Mucosa of descending colon (tissue), 3 donors: ENCODE results near the gene FILIP1. TPM values are rescaled to one million over a fixed set of nuclear protein-coding genes. Genes with fewer than 3 reads are reported as not detected.

Experiments used
- ATAC-seq: fragments of 200-7000 bp; cut with Tn5 transposase; one replicate; pipeline ENCODE4 v1.9.1; 2020; ENCODE audit warnings: mild to moderate bottlenecking, moderate library complexity
- DNase-seq, 3 donors: peaks; one replicate each; pipeline ENCODE4 v3.0.0-alpha.2; 2020
- H3K36me3 ChIP-seq: fragments of 200-600 bp; one replicate; pipeline ENCODE4 v1.8.0; 2021; ENCODE audit warnings: low read depth, mild to moderate bottlenecking
- H3K4me1 ChIP-seq: fragments of 200-600 bp; one replicate; pipeline ENCODE4 v1.8.0; 2021; ENCODE audit warnings: low read depth, mild to moderate bottlenecking
- H3K4me3 ChIP-seq: fragments of 200-600 bp; one replicate; pipeline ENCODE4 v1.8.0; 2021; ENCODE audit warnings: mild to moderate bottlenecking
- H3K9me3 ChIP-seq: fragments of 200-600 bp; one replicate; pipeline ENCODE4 v1.8.0; 2021; ENCODE audit warnings: mild to moderate bottlenecking
- intact Hi-C, 2 donors: fragments of 100-400 bp; cut with DNase I in 1 of 2; cut with micrococcal nuclease in 1 of 2; formaldehyde crosslinking; loops; one replicate each; pipeline versions ENCODE4 v1.11.0 to v1.11.1; 2022; cut with DNase I, micrococcal nuclease
- total RNA-seq, 3 donors: library from RNA; stranded (reverse); fragmentation: NEBNext Ultra II Directional in 2 of 3; extraction: Animal tissue kit (Norgen Biotek cat#: 25700) in 2 of 3; gene quantifications; one replicate each; pipeline versions ENCODE4 v1.2.1 to v1.2.4, GENCODE V29; 2021 to 2023
- TF ChIP-seq, protein P1 (sequence below): fragments of 200-600 bp; IDR thresholded peaks from one replicate; pipeline ENCODE4 v1.8.0; 2022; ENCODE audit warnings: antibody characterized with exemption, mild to moderate bottlenecking
- donor health status: DM: no; HTN: no; CAD: no; lungs with moderate emphysema.
- donor health status: DM: no; HTN: no; CAD: no.
- donor health status: DM: no; HTN: yes; CAD: no.

Gene FILIP1
- total RNA-seq, 3 donors from 2014 or later: 1.0 to 49.8 (median 3.6) TPM

DNA sequence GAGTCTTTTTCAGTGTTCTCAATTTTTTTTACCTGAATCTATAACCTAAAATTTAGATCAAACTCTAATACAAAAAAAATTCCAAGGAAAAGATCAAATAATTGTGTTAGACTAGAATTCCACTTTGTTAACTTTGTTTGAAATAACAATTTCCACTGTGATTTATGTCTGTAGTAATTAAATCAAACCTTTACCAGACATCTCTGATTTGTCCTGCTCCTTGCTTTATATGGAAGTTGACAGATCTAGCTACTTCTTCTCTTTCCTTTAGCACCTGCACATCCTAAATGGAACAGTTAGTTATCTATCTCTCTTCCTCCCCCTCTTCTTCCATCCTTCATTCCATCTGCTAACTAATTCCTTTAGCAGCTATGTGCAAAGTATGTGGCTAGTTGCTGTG lies 109.5 kb downstream of the FILIP1 start:
- no peaks in the 10 kb centered on the region for H3K4me1 ChIP-seq
- intact Hi-C loops: no loop called here
- H3K36me3 ChIP-seq: no peaks in the 10 kb centered on the region
- no peak for ATAC-seq
- H3K9me3 ChIP-seq: no peaks in the 10 kb centered on the region
- no peak overlapping the region for H3K4me3 ChIP-seq
- TF ChIP-seq, protein P1, sequence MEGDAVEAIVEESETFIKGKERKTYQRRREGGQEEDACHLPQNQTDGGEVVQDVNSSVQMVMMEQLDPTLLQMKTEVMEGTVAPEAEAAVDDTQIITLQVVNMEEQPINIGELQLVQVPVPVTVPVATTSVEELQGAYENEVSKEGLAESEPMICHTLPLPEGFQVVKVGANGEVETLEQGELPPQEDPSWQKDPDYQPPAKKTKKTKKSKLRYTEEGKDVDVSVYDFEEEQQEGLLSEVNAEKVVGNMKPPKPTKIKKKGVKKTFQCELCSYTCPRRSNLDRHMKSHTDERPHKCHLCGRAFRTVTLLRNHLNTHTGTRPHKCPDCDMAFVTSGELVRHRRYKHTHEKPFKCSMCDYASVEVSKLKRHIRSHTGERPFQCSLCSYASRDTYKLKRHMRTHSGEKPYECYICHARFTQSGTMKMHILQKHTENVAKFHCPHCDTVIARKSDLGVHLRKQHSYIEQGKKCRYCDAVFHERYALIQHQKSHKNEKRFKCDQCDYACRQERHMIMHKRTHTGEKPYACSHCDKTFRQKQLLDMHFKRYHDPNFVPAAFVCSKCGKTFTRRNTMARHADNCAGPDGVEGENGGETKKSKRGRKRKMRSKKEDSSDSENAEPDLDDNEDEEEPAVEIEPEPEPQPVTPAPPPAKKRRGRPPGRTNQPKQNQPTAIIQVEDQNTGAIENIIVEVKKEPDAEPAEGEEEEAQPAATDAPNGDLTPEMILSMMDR: no peak
- no peak for DNase-seq

DNA sequence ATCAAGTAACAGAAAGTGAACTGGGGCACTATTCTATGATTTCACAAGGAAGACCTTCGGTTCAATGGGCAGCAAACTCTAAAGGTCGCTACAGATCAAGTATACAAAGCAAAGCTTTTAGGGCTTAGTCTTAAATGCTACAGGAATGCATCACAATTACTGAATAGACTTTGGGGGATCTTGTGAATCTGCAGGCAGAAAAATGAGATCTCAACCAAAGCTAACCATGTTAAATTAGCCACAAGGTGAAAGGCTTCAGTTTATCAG lies 111.0 kb downstream of the FILIP1 start:
- no peaks in the 10 kb centered on the region for H3K36me3 ChIP-seq
- TF ChIP-seq, protein P1: no peak
- ATAC-seq (no peak), DNase-seq (no peak)
- H3K9me3 ChIP-seq: no peaks in the 10 kb centered on the region
- no peaks in the 10 kb centered on the region for H3K4me1 ChIP-seq
- intact Hi-C loops: no loop called here
- no peak overlapping the region for H3K4me3 ChIP-seq

DNA sequence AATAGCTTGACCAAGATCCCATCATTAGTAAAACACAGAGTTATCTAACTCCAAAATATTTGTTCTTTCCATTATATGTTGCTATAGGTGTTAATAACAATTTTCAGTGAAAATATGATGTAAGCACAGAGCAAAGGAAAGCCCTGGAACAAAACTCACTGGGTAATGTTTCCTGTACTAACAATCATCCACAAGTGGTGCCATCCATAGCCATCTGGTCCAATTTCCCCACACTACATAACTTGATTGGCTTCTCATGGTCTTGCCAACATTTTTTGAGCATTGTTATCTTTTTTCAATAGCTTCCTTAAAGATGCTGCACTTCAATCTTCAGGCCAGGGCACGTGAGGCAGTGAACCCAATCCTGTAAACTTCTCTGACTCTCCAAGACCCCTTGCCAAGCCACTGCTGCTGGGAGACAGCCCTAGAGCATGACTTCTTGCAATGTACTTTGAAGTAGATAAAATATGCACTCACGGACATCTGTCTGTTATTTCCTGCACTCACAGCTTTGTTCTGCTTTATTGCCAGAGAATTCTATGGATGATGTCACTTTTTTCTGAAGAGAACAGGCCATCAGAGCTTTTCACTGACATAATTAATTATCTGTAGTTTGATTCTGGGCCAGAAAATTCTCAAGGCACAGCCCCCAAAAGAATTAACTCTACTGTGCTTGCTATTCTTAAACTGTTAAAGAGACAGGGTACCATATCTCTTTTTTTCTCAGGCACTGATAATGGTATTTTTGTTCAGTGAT lies 111.5 kb downstream of the FILIP1 start:
- no peak overlapping the region for H3K4me3 ChIP-seq
- H3K9me3 ChIP-seq: no peaks in the 10 kb centered on the region
- ATAC-seq: no peak
- H3K4me1 ChIP-seq: no peaks in the 10 kb centered on the region
- intact Hi-C loops: no loop called here
- no peaks in the 10 kb centered on the region for H3K36me3 ChIP-seq
- DNase-seq: no peak
- TF ChIP-seq, protein P1: no peak

DNA sequence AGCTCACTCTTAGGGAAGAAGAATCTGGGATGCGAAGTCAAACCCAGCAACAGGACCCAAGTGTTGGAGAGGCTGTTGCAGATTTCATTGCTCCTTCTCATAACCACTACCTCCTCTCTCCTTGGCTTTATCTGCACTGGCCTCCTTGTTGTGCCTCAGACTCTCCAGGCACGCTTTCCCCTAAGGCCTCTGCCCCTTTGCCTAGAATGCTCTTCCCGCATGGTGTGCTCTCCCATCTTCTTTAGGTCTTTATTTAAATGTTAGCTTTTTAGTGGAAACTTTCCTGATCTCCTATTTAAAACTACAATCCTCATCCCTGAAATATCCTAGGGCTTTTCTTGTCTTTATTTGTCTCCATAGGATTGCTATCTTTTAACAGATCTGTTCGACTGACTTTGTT lies 114.1 kb downstream of the FILIP1 start:
- ATAC-seq (no peak), DNase-seq (no peak)
- H3K9me3 ChIP-seq: no peaks in the 10 kb centered on the region
- TF ChIP-seq, protein P1: no peak
- no peaks in the 10 kb centered on the region for H3K36me3 ChIP-seq
- intact Hi-C loops: no loop called here
- H3K4me1 ChIP-seq: no peaks in the 10 kb centered on the region
- no peak overlapping the region for H3K4me3 ChIP-seq

- DNase-seq: no peak
- intact Hi-C loops: no loop called here
- Histone ChIP-seq H3K9me3 (no peaks in the 10 kb centered on the region), H3K36me3 (no peaks in the 10 kb centered on the region), H3K4me3 (no peak overlapping the region), H3K4me1 (no peaks in the 10 kb centered on the region)
- TF ChIP-seq, protein P1: no peak
- ATAC-seq: no peak
Measured at GRCh38 chr6:75378101-75378500, 115.5 kb downstream of the FILIP1 start.

- intact Hi-C loops: no loop called here
- H3K4me3 ChIP-seq: no peak overlapping the region
- ATAC-seq (no peak), DNase-seq (no peak)
- TF ChIP-seq, protein P1: no peak
- H3K9me3 ChIP-seq: no peaks in the 10 kb centered on the region
- H3K36me3 ChIP-seq: no peaks in the 10 kb centered on the region
- no peaks in the 10 kb centered on the region for H3K4me1 ChIP-seq
Measured at GRCh38 chr6:75377386-75377785, 116.2 kb downstream of the FILIP1 start.
